Neural cell (in vitro differentiated cells): ENCODE data around the gene IGF2BP3. TPM values are rescaled to one million over a fixed set of nuclear protein-coding genes. Genes with fewer than 3 reads are reported as not detected.

ENCODE experiments used
- H2AFZ ChIP-seq: fragments of 200-600, 300-800 bp; sonication (generic), shearing (Covaris generic); 2 replicates; pipeline ENCODE4 v1.6.0; 2014; ENCODE audit warnings: low read depth, mild to moderate bottlenecking, antibody characterized with exemption, low read length, moderate library complexity
- H3F3A ChIP-seq: fragments of 200-600 bp; shearing (Covaris generic); 2 replicates; pipeline ENCODE4 v1.6.1; 2016; ENCODE audit warnings: mild to moderate bottlenecking, moderate library complexity, mixed read lengths, antibody characterized with exemption, low read length; ENCODE audit not compliant: insufficient read depth, poor library complexity, severe bottlenecking
- H3K27ac ChIP-seq: fragments of 200-600, 300-800 bp; sonication (generic), shearing (Covaris generic); 2 replicates; pipeline ENCODE4 v1.5.1; 2014; ENCODE audit warnings: mild to moderate bottlenecking, low read length, moderate library complexity
- H3K27me3 ChIP-seq: fragments of 300-800, 200-600 bp; sonication (generic), shearing (Covaris generic); 2 replicates; pipeline ENCODE4 v1.6.0; 2014; ENCODE audit warnings: mild to moderate bottlenecking, low read depth, low read length, moderate library complexity; ENCODE audit not compliant: insufficient read depth
- H3K36me3 ChIP-seq: fragments of 300-800, 200-600 bp; sonication (generic), shearing (Covaris generic); 2 replicates; pipeline ENCODE4 v1.5.1; 2014; ENCODE audit warnings: mild to moderate bottlenecking, antibody characterized with exemption, low read length, moderate library complexity; ENCODE audit not compliant: insufficient read depth
- H3K4me2 ChIP-seq: fragments of 300-800, 200-600 bp; sonication (generic), shearing (Covaris generic); 2 replicates; pipeline ENCODE4 v1.6.0; 2014; ENCODE audit warnings: mild to moderate bottlenecking, low read length
- H3K4me3 ChIP-seq: fragments of 300-800, 200-600 bp; sonication (generic), shearing (Covaris generic); 2 replicates; pipeline ENCODE4 v1.5.1; 2014; ENCODE audit warnings: mild to moderate bottlenecking, low read length, moderate library complexity
- H3K79me2 ChIP-seq: fragments of 200-600 bp; shearing (Covaris generic); replicated peaks from 2 replicates; pipeline ENCODE4 v1.6.0; 2014; ENCODE audit warnings: mild to moderate bottlenecking, low read length, moderate library complexity; ENCODE audit not compliant: insufficient read depth
- H3K9ac ChIP-seq: fragments of 300-800, 200-600 bp; sonication (generic), shearing (Covaris generic); 2 replicates; pipeline ENCODE4 v1.6.1; 2016; ENCODE audit warnings: mild to moderate bottlenecking, low read length, mixed read lengths
- H3K9me2 ChIP-seq: fragments of 200-600 bp; shearing (Covaris generic); 2 replicates; pipeline ENCODE4 v1.6.1; 2016; ENCODE audit warnings: mild to moderate bottlenecking, low read length, mixed read lengths; ENCODE audit not compliant: insufficient read depth
- H3K9me3 ChIP-seq: fragments of 200-600, 300-800 bp; sonication (generic), shearing (Covaris generic); 2 replicates; pipeline ENCODE4 v1.6.1; 2016; ENCODE audit warnings: mild to moderate bottlenecking, mixed run types, low read length, moderate library complexity, mixed read lengths
- H4K20me1 ChIP-seq: fragments of 200-600 bp; shearing (Covaris generic); 2 replicates; pipeline ENCODE4 v1.6.1; 2016; ENCODE audit warnings: mild to moderate bottlenecking, mixed run types; ENCODE audit not compliant: insufficient read depth
- CTCF ChIP-seq: fragments of 450-650 bp; IDR thresholded peaks from 2 replicates; pipeline ENCODE4 v1.5.1; 2014; ENCODE audit warnings: antibody characterized with exemption, mild to moderate bottlenecking, moderate library complexity; ENCODE audit not compliant: poor library complexity, severe bottlenecking
- EP300 ChIP-seq: fragments of 450-650 bp; conservative IDR thresholded peaks from 2 replicates; pipeline ENCODE4 v1.6.1; 2014; ENCODE audit warnings: antibody characterized with exemption, mild to moderate bottlenecking, moderate library complexity; ENCODE audit not compliant: poor library complexity, severe bottlenecking
- EZH2 ChIP-seq: fragments of 200-600, 300-800 bp; shearing (Covaris generic), sonication (generic); IDR thresholded peaks from 2 replicates; pipeline ENCODE4 v1.6.1; 2014; ENCODE audit warnings: antibody characterized with exemption, low read length, borderline replicate concordance, mild to moderate bottlenecking; ENCODE audit not compliant: insufficient read depth, poor library complexity, severe bottlenecking
- MXI1 ChIP-seq: fragments of 450-650 bp; conservative IDR thresholded peaks from 2 replicates; pipeline ENCODE4 v1.6.1; 2014; ENCODE audit warnings: antibody characterized with exemption, mild to moderate bottlenecking; ENCODE audit not compliant: poor library complexity, severe bottlenecking
- POLR2AphosphoS5 ChIP-seq: IDR thresholded peaks from 2 replicates; pipeline ENCODE4 v1.6.1; 2012
- RAD21 ChIP-seq: fragments of 450-650 bp; conservative IDR thresholded peaks from 2 replicates; pipeline ENCODE4 v1.6.1; 2014; ENCODE audit warnings: antibody characterized with exemption, mild to moderate bottlenecking, moderate library complexity
- REST ChIP-seq: IDR thresholded peaks from 2 replicates; pipeline ENCODE4 v1.6.1; 2012; ENCODE audit warnings: borderline replicate concordance
- SMC3 ChIP-seq: fragments of 450-650 bp; conservative IDR thresholded peaks from 2 replicates; pipeline ENCODE4 v1.6.1; 2014; ENCODE audit warnings: antibody characterized with exemption, mild to moderate bottlenecking, moderate library complexity; ENCODE audit not compliant: poor library complexity
- TAF1 ChIP-seq: IDR thresholded peaks from 2 replicates; pipeline ENCODE4 v1.6.1; 2012; ENCODE audit warnings: low read depth
- polyA plus RNA-seq: library from polyadenylated mRNA; depleted of rRNA; stranded (reverse); fragments of >200 nt; gene quantifications from 2 replicates; pipeline ENCODE4 v1.2.3, GENCODE V29; 2014

Gene IGF2BP3
- polyA plus RNA-seq, 1 donor from 2014 or later: 29.6 TPM

- H3K4me2 ChIP-seq: no peak overlapping the region
- H3K9me2 ChIP-seq: no peaks in the 10 kb centered on the region
- TF ChIP-seq RAD21: no peak
- no peak for TF ChIP-seq EZH2
- TF ChIP-seq SMC3: no peak
- TF ChIP-seq TAF1: no peak
- TF ChIP-seq POLR2AphosphoS5: no peak
- TF ChIP-seq REST: no peak
- no peak for TF ChIP-seq EP300
- H3K27me3 ChIP-seq: no peaks in the 10 kb centered on the region
- H3F3A ChIP-seq: no peaks in the 10 kb centered on the region
- no peak overlapping the region for H2AFZ ChIP-seq
- H3K9ac ChIP-seq: no peak overlapping the region
- peaks cover 29% of the 10 kb centered on the region for H3K79me2 ChIP-seq
- no peak overlapping the region for H3K4me3 ChIP-seq
- H3K9me3 ChIP-seq: no peaks in the 10 kb centered on the region
- H3K36me3 ChIP-seq: no peaks in the 10 kb centered on the region
- H4K20me1 ChIP-seq: no peaks in the 10 kb centered on the region
- H3K27ac ChIP-seq: no peak overlapping the region
Measured at GRCh38 chr7:23380961-23381360, 89.3 kb downstream of the IGF2BP3 start.

GRCh38 chr7:23380556-23380955 is 89.7 kb downstream of the IGF2BP3 start:
- Histone ChIP-seq H3K79me2 (peaks cover 33% of the 10 kb centered on the region), H3K9me3 (no peaks in the 10 kb centered on the region), H4K20me1 (no peaks in the 10 kb centered on the region), H3F3A (no peaks in the 10 kb centered on the region), H3K4me2 (no peak overlapping the region), H3K27ac (no peak overlapping the region), H3K9ac (no peak overlapping the region), H3K36me3 (no peaks in the 10 kb centered on the region), H3K27me3 (no peaks in the 10 kb centered on the region), H2AFZ (no peak overlapping the region), H3K9me2 (no peaks in the 10 kb centered on the region), H3K4me3 (no peak overlapping the region)
- no peak for TF ChIP-seq POLR2AphosphoS5
- TF ChIP-seq MXI1: no peak

- H3K36me3 ChIP-seq: no peaks in the 10 kb centered on the region
Measured at GRCh38 chr7:23378996-23379395, 91.3 kb downstream of the IGF2BP3 start.

More at GRCh38 chr7:23378996-23379395, 91.3 kb downstream of the IGF2BP3 start:
- Histone ChIP-seq H3K79me2 (peaks cover 34% of the 10 kb centered on the region), H2AFZ (no peak overlapping the region), H3F3A (no peaks in the 10 kb centered on the region), H3K4me2 (no peak overlapping the region), H3K27me3 (no peaks in the 10 kb centered on the region), H3K9me2 (no peaks in the 10 kb centered on the region), H4K20me1 (no peaks in the 10 kb centered on the region), H3K9me3 (no peaks in the 10 kb centered on the region), H3K4me3 (no peak overlapping the region), H3K27ac (no peak overlapping the region), H3K9ac (no peak overlapping the region)
- TF ChIP-seq POLR2AphosphoS5 (no peak), CTCF (no peak), EP300 (no peak), RAD21 (no peak), MXI1 (no peak), EZH2 (no peak), SMC3 (no peak)
